Mesodermal cell (in vitro differentiated cells): Measurements from ENCODE around the gene SERPINF2.

Experiments used
- H3K27ac ChIP-seq: 2 replicates; pipeline ENCODE4 v1.7.0; 2013; ENCODE audit warnings: mild to moderate bottlenecking, low read depth, low read length, moderate library complexity; ENCODE audit not compliant: severe bottlenecking
- H3K36me3 ChIP-seq: 2 replicates; pipeline ENCODE4 v1.7.1; 2013; ENCODE audit warnings: mild to moderate bottlenecking, low read length, moderate library complexity; ENCODE audit not compliant: control insufficient read depth, insufficient read depth
- H3K4me1 ChIP-seq: one replicate; pipeline ENCODE4 v1.7.1; 2013; ENCODE audit warnings: mild to moderate bottlenecking, low read length; ENCODE audit not compliant: insufficient read depth, control insufficient read depth, poor library complexity, severe bottlenecking
- H3K4me3 ChIP-seq: 2 replicates; pipeline ENCODE4 v1.7.0; 2013; ENCODE audit warnings: low read length, control low read depth, mild to moderate bottlenecking; ENCODE audit not compliant: insufficient read depth, poor library complexity, severe bottlenecking; ENCODE audit errors: extremely low read depth
- H3K9me3 ChIP-seq: 2 replicates; pipeline ENCODE4 v1.7.1; 2013; ENCODE audit warnings: mild to moderate bottlenecking, low read length, moderate library complexity; ENCODE audit not compliant: control insufficient read depth
- WGBS, 2 experiments: methylation state at CpG; one replicate each; pipeline ENCODE4 v1.1.5; 2013; ENCODE audit warnings: missing lambda C conversion rate in 2 of 2; ENCODE audit not compliant: insufficient coverage in 2 of 2; 5-methylcytosine and 5-hydroxymethylcytosine counted together

Gene SERPINF2

DNA sequence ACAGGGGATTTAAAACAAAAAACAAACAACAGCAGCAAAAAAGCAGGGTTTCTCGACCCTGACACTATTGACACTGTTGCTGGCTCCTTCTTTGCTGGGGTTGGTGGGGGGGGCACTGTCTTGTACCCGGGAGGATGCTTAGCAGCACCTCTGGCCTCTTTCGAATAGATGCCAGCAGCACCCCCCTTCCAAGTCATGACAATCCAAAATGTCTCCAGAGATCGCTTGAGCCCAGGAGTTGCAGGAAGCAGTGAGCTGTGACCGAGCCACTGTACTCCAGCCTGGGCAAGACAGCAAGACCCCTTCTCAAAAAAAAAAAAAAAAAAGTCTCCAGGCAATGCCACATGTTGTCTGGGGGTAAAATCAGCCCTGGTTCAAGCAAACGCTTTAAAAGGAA is 39.5 kb downstream of the SERPINF2 start:
- Histone ChIP-seq H3K4me1 (peaks cover 19% of the 10 kb centered on the region), H3K27ac (no peak overlapping the region), H3K9me3 (no peaks in the 10 kb centered on the region), H3K36me3 (peaks cover 59% of the 10 kb centered on the region), H3K4me3 (no peak overlapping the region)
- WGBS, 2 experiments: 92 to 96% methylated on average over 4 to 6 of the region's 6 CpGs

DNA sequence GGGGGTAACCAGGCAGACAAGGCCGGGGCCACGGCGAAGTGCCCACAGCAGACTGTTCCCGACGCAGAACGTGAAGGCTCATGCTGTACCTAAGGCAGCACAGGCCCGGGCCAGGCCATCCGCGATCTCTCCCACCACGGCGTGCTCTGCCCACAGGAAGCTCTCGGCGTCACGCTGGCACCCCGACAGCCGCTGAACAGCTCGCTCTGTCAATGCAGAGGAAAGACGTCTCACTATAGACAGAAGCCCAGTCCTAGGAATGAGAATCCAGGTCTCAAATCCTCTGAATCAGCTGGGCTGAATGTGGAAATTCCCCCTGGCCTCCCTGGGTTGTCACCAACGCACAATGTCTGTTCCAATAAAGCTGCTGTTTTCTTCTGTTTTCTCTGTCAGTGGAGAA is 40.6 kb downstream of the SERPINF2 start:
- peaks cover 50% of the 10 kb centered on the region for H3K36me3 ChIP-seq
- H3K4me1 ChIP-seq: peaks cover 19% of the 10 kb centered on the region
- WGBS, 2 experiments: 91 to 92% methylated on average over 19 of the region's 19 CpGs
- H3K9me3 ChIP-seq: no peaks in the 10 kb centered on the region
- H3K27ac ChIP-seq: peak overlapping the region; percentile 29
- no peak overlapping the region for H3K4me3 ChIP-seq

DNA sequence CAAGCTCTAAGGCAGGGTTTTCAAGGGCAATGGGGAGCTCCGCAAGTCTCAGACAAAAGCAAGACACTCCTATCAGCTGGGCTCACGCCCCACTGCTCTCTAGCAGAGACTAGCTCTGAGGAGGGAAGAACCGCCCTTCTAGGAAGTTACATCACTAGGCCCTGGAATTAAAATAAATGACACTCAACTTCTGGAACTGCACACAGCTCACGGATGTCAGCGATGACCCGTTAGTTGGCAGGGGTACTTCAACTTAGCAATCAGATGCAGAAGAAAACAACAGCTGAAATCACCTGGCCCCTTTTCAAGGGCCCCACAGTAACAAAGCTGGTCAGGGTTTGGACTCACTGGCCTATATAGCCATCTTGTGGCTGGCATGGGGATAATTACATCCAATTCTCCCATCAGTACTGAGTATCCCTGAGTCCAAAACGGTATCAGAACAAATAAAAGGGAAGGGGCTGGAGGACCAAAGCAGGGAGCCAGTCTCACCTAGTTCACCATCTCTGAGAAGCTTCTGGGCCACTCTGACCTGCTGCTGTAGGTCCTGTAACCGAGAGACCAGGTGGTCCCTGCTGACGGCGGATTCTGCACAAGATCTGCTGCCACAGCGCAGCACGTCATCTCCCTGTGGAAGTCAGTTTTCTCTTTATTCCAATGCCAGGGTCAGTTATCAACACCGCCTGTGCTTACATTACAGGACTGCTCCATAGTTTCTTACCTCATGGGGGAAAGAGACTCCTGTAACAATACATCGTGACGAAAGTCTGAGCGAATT is 41.4 kb downstream of the SERPINF2 start:
- 82 to 88% methylated on average over 13 to 14 of the region's 16 CpGs for WGBS, 2 experiments
- Histone ChIP-seq H3K36me3 (peaks cover 42% of the 10 kb centered on the region), H3K4me1 (peaks cover 19% of the 10 kb centered on the region), H3K4me3 (no peak overlapping the region), H3K9me3 (no peaks in the 10 kb centered on the region), H3K27ac (peak overlapping the region; percentile 29)

DNA sequence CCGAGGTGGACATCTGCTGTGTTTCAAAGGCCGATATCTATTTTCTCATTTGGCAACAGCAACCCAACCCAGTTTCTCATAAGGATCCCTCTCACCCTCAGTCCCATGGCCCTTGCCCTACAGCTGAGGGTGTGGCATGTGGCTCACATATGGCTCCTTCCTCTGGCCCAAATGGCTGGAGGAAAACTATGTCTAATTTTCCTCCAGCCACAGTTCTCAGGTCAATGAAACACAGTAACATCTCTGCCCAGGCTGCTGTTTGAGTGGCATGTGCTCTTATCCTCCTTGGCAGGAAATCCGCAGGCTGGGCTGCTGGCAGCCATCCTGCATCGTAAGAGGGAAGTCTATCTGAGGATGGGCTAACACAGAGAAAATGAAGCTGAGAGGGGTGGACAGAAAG is 43.3 kb downstream of the SERPINF2 start:
- peaks cover 40% of the 10 kb centered on the region for H3K36me3 ChIP-seq
- peaks cover 6% of the 10 kb centered on the region for H3K4me1 ChIP-seq
- H3K9me3 ChIP-seq: no peaks in the 10 kb centered on the region
- H3K4me3 ChIP-seq: no peak overlapping the region
- WGBS, 2 experiments: 97 to 100% methylated on average over 4 of the region's 4 CpGs
- H3K27ac ChIP-seq: no peak overlapping the region

DNA sequence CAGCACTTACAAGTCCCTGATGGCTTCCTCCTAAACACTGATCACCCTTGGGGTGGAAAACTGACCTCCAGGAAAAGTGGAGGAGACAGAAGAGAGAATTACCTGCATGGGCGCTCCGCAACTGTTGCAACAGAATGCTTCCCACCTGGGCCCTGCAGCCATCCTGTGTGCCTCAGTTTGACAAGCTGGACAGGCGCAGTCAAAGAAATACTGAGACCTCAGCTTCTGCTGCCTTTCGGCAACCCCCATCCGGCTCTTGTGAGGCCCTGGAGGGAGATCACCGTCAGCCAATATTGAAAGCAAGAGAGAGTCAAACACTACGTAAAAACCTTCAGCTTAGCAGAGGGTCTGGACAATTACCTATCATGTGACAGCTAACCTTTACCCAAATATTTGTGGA is 44.0 kb downstream of the SERPINF2 start:
- no peak overlapping the region for H3K27ac ChIP-seq
- H3K4me3 ChIP-seq: no peak overlapping the region
- 92 to 97% methylated on average over 6 of the region's 7 CpGs for WGBS, 2 experiments
- no peaks in the 10 kb centered on the region for H3K9me3 ChIP-seq
- H3K36me3 ChIP-seq: peaks cover 33% of the 10 kb centered on the region
- H3K4me1 ChIP-seq: peaks cover 6% of the 10 kb centered on the region

DNA sequence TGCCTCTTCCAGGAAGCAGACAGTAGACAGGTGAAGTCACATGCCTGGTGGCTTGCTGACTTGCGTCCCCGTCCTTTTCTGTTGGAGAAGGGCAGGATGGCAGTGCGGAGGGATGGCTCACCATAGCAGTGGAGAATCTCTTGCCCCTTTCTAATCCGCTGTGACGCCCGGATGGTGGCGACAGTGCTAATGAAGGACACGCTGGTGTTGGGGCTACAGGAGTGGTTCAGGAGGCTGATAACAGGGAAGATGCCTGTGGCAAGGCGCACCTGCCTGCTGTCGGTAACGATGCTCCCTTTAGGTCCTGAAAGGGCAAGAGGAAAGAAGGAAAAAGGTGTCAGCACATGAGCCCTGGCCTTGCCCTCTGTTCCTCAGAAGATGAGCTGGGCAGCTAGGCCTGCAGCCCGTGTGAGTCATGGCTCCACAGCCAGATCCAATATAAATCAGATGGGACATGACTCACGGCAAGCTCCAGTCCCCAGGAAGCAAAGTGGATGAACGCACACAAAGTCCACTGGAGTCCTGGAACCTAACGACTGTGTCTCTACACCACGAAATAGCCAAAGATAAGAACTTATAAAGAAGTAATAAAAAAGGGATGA is 44.7 kb downstream of the SERPINF2 start:
- Histone ChIP-seq H3K4me1 (peaks cover 6% of the 10 kb centered on the region), H3K27ac (peak overlapping the region; percentile 65), H3K4me3 (no peak overlapping the region), H3K9me3 (no peaks in the 10 kb centered on the region), H3K36me3 (peaks cover 26% of the 10 kb centered on the region)
- WGBS, 2 experiments: 93 to 94% methylated on average over 11 to 13 of the region's 16 CpGs

DNA sequence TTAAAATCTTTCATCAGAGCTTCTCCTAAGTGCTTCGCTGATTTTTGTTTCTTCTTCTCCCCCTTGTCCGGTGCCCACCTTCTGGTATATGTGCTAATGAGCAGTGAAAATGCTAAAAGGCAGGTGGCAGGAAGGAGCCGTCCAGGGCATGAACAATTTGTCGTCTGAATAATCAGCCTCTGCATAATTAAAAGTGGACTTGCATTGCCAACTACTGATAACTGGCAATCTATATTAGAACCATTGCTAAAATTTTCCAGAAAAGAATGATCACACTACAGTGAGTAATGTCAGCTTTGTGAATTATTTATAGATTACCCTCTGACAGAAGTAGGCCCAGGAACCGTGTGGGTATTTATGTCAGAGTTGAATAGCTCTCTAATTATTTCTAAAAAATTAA is 47.3 kb downstream of the SERPINF2 start:
- H3K36me3 ChIP-seq: peaks cover 14% of the 10 kb centered on the region
- no peak overlapping the region for H3K4me3 ChIP-seq
- H3K27ac ChIP-seq: no peak overlapping the region
- no peaks in the 10 kb centered on the region for H3K9me3 ChIP-seq
- WGBS, 2 experiments: 0% methylated on average over 1 of the region's 5 CpGs
- H3K4me1 ChIP-seq: no peaks in the 10 kb centered on the region

DNA sequence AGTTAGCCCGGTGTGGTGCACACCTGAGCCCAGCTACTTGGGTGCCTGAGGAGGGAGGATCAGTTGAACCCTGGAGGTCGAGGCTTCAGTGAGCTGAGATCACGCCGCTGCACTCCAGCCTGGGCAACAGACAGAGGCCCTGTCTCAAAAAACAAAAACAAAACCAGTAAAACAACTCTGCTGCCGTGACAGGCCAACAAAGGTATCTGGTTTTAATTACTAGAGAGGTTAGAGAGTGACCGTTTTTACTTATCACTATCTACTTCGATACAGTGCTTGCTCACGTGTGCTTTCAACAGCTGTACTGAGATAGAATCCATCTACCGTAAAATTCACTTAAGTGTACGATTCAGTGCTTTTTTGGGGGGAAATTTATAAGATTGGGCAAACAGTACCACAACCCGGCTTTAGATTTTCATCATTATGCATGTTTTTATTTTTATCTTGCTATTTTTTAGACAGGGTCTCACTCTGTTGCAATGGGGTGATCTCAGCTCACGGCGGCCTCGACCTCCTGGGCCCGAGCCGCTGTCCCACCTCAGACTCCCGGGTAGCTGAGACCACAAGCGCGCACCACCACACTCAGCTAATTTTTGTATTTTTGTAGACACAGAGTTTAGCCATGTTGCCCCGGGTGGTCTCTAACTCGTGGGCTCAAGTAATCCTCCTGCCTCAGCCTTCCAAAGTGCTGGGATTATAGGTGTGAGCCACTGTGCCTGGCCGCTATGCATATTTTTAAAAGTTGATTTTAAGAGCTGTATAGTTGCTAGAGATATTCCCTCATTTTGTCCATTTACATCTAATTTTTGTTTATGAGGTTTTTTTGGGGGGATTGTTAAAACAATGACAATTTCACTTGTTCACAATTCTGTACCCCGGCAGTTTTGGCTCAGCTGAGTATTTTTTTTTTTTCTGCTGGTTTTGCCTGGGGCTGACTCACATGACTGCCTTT is 50.1 kb downstream of the SERPINF2 start:
- H3K27ac ChIP-seq: peak overlapping the region; percentile 39
- 87 to 95% methylated on average over 17 to 18 of the region's 23 CpGs for whole genome bisulfite sequencing, 2 experiments
- no peaks in the 10 kb centered on the region for H3K9me3 ChIP-seq
- H3K36me3 ChIP-seq: peaks cover 9% of the 10 kb centered on the region
- H3K4me3 ChIP-seq: no peak overlapping the region
- H3K4me1 ChIP-seq: no peaks in the 10 kb centered on the region

DNA sequence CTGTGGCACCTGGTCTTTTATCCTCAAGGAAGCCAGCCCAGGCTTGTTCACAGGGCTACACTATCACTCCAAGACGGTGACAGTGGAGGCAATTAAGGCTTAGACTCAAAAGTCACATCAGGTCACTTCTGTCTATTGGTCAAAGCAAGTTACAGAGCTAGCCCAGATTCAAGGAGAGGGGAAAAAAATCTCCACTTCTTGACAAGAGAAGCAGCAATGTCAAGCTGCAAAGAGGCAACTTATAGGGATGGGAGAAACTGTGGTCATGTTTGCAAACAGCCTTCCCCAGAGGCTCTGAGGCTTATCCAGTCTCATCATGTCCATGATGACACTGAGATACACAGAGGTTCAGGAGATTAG is 50.8 kb downstream of the SERPINF2 start:
- Histone ChIP-seq H3K36me3 (peaks cover 14% of the 10 kb centered on the region), H3K4me1 (no peaks in the 10 kb centered on the region), H3K27ac (peak overlapping the region; percentile 39), H3K9me3 (no peaks in the 10 kb centered on the region), H3K4me3 (no peak overlapping the region)
- WGBS, 2 experiments: 92 to 100% methylated on average over 1 of the region's 1 CpG

DNA sequence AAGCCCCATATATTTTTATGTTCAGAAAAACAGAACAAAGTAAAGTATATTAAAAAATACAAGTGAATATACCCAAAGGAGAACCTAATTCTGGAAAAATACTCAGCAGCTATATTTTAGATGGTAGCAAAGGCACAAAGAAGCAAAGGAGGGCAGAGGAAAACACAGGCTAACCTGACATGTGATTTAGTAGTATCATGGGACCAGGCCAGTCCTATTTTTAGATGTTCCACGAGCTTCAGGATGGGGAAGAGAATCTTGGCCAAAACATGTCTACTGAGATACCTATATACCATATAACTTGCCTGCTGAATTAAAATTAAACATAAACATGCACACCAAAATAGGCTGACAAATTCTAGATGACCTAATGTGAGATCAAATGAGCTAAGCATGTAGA is 54.1 kb downstream of the SERPINF2 start:
- no peaks in the 10 kb centered on the region for H3K4me1 ChIP-seq
- H3K27ac ChIP-seq: no peak overlapping the region
- peaks cover 39% of the 10 kb centered on the region for H3K36me3 ChIP-seq
- H3K4me3 ChIP-seq: no peak overlapping the region
- 100% methylated on average over 1 of the region's 1 CpG; no CpG with 5 or more reads in 1 of the 2 experiments for WGBS, 2 experiments
- no peaks in the 10 kb centered on the region for H3K9me3 ChIP-seq
